Lower leg skin (tissue), 4 donors: Measurements from ENCODE around the gene TMEM43. TPM values are rescaled to one million over a fixed set of nuclear protein-coding genes. Genes with fewer than 3 reads are reported as not detected.

Experiments
- DNase-seq, 2 donors: peaks; one replicate each; pipeline ENCODE4 v3.0.0-alpha.2; 2019; ENCODE audit warnings: low spot score in 2 of 2
- H3K4me3 ChIP-seq: fragments of 200-600 bp; sonication (generic); 2 replicates; pipeline ENCODE4 v1.5.1; 2017; ENCODE audit warnings: mild to moderate bottlenecking, low read depth; ENCODE audit not compliant: poor library complexity, severe bottlenecking
- POLR2A ChIP-seq, 2 donors: fragments of 450-650 bp; IDR thresholded peaks; one replicate each; pipeline ENCODE4 v1.6.1; 2016 to 2017; ENCODE audit warnings: antibody characterized with exemption in 2 of 2, mild to moderate bottlenecking in 1 of 2, moderate library complexity in 1 of 2
- WGBS, 2 donors: methylation state at CpG; one replicate each; pipeline ENCODE4 v1.1.5; 2018; 5-methylcytosine and 5-hydroxymethylcytosine counted together
- intact Hi-C: fragments of 100-400 bp; cut with DNase I; formaldehyde crosslinking; loops from one replicate; pipeline ENCODE4 v1.15.0; 2023; ENCODE audit warnings: low total_unique reads
- total RNA-seq, 4 donors: library from RNA; depleted of rRNA; stranded (reverse); fragments of >200 nt; gene quantifications; one replicate each; pipeline ENCODE4 v1.1.0, GENCODE V29; 2016
- TF ChIP-seq, protein P1 (sequence below), 3 donors: fragments of 450-650 bp; IDR thresholded peaks; one replicate each; pipeline ENCODE4 v1.5.1; 2016; ENCODE audit warnings: antibody characterized with exemption in 3 of 3, mild to moderate bottlenecking in 3 of 3, moderate library complexity in 2 of 3

The TMEM43 gene
- total RNA-seq, 4 donors from 2014 or later = 184 to 225 (median 202) TPM

DNA sequence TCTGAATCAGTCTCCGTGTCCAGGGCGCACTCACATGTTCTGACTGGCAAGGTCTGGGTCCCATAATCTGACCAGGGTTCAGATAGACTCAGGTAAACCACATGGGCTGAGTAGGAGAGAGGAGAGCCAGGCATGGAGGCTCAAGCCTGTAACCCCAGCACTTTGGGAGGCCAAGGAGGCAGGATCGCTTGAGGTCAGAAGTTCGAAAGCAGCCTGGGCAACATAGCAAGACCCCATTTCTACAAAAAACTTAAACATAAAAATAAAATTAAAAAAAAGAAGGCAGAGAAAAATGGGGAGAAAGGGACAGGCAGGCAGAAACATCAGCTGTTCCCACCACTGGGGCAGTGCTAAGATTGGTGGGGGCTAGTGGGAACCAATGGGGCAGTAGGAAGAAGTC is 5.4 kb downstream of the TMEM43 start:
- intact Hi-C loops = no loop called here
- TF ChIP-seq, protein P1, sequence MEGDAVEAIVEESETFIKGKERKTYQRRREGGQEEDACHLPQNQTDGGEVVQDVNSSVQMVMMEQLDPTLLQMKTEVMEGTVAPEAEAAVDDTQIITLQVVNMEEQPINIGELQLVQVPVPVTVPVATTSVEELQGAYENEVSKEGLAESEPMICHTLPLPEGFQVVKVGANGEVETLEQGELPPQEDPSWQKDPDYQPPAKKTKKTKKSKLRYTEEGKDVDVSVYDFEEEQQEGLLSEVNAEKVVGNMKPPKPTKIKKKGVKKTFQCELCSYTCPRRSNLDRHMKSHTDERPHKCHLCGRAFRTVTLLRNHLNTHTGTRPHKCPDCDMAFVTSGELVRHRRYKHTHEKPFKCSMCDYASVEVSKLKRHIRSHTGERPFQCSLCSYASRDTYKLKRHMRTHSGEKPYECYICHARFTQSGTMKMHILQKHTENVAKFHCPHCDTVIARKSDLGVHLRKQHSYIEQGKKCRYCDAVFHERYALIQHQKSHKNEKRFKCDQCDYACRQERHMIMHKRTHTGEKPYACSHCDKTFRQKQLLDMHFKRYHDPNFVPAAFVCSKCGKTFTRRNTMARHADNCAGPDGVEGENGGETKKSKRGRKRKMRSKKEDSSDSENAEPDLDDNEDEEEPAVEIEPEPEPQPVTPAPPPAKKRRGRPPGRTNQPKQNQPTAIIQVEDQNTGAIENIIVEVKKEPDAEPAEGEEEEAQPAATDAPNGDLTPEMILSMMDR (IDR thresholded peaks at IDR 0.05) = no peak
- no peak for TF ChIP-seq POLR2A (IDR thresholded peaks at IDR 0.05)
- peak in 1 of 2 donors; percentile 40 for DNase-seq
- WGBS, 2 donors = 94 to 95% methylated on average over 4 of the region's 4 CpGs
- no peak overlapping the region for H3K4me3 ChIP-seq

DNA sequence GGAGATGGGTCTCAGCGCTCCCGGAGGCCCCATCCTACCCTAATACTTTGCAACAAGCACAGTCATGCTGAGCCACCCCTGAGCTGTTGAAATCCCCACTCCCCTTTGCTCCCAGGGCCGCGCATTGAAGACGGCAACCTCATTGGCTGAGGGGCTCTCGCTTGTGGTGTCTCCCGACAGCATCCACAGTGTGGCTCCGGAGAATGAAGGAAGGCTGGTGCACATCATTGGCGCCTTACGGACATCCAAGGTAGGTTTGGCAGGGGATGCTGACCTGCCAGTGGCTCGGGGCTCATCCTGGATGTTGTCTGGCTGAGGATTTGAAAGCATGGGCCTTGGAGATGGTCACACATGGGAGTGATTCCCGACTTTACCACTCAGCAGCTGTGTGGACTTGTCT is 5.9 kb downstream of the TMEM43 start:
- DNase-seq = peak in 1 of 2 donors; percentile 76
- intact Hi-C loops = no loop called here
- no peak for TF ChIP-seq POLR2A (IDR thresholded peaks at IDR 0.05)
- TF ChIP-seq, protein P1 (IDR thresholded peaks at IDR 0.05) = no peak
- H3K4me3 ChIP-seq = no peak overlapping the region
- WGBS, 2 donors = 88 to 92% methylated on average over 12 of the region's 12 CpGs

DNA sequence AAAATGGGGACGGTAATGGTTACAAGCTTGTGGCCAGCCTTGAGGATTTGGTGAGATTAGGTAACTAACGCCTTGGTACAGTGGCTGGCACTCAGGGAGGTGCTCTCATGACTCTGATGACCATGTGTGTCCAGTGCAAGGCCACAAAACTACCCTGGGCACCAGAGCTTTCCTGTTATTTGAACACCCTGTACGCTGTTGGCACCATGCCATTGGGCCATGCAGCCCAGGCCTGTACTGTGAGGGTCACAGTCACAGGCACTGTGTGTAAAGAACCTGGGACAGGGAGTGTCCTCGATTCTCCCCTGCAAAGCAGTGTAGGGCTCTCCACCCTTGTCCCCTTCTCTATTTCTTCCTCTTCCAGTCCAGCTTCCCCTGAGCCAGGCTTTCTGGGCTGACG is 6.3 kb downstream of the TMEM43 start:
- 71 to 86% methylated on average over 5 of the region's 5 CpGs for WGBS, 2 donors
- no peak overlapping the region for H3K4me3 ChIP-seq
- peak in 1 of 2 donors; percentile 75 for DNase-seq
- TF ChIP-seq, protein P1 (IDR thresholded peaks at IDR 0.05) = no peak
- no peak for TF ChIP-seq POLR2A (IDR thresholded peaks at IDR 0.05)
- intact Hi-C loops = no loop called here

DNA sequence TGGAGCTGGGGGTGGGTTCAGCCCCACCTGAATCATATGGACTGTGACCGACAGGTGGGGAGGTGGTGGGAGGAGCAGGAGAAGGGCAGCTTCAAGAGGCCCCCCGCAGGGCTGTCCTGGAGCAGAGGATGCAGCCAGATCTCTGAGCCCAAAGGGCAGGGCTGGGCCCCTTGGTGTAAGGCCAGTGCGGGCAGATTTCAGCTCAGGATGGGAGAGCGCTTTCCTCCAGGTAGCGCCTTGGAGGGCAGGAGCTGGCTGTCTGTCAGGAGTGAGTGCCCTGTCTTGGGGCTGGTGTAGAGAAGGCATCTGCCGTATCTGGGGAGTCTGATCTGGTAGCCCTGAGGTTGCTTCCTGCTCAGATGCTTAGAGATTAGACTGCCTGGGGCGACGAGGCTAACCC is 7.3 kb downstream of the TMEM43 start:
- 66 to 72% methylated on average over 5 to 8 of the region's 8 CpGs for WGBS, 2 donors
- TF ChIP-seq, protein P1 (IDR thresholded peaks at IDR 0.05) = no peak
- TF ChIP-seq POLR2A (IDR thresholded peaks at IDR 0.05) = no peak
- no peak overlapping the region for H3K4me3 ChIP-seq
- no peak for DNase-seq
- intact Hi-C loops = no loop called here

DNA sequence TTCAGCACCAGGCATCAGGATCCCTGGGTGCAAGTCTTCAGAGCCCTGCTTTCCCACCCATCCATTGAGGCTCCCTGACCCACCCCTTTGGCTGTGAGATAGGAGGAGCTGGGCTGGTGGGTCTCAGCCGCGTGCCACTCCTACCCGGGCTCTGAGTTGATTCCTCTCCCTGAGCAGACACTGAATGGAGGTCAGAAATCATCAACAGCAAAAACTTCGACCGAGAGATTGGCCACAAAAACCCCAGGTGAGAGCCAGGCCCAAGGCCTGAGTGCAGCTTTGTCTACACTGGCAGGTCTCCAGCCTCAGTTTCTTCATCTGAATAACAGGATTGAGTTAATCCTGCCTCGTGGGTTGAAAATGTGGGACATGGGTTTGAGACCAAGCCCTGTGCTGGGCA is 7.8 kb downstream of the TMEM43 start:
- intact Hi-C loops = no loop called here
- TF ChIP-seq, protein P1 (IDR thresholded peaks at IDR 0.05) = no peak
- TF ChIP-seq POLR2A (IDR thresholded peaks at IDR 0.05) = no peak
- DNase-seq = no peak
- WGBS, 2 donors = 78 to 83% methylated on average over 6 of the region's 6 CpGs
- H3K4me3 ChIP-seq = no peak overlapping the region

DNA sequence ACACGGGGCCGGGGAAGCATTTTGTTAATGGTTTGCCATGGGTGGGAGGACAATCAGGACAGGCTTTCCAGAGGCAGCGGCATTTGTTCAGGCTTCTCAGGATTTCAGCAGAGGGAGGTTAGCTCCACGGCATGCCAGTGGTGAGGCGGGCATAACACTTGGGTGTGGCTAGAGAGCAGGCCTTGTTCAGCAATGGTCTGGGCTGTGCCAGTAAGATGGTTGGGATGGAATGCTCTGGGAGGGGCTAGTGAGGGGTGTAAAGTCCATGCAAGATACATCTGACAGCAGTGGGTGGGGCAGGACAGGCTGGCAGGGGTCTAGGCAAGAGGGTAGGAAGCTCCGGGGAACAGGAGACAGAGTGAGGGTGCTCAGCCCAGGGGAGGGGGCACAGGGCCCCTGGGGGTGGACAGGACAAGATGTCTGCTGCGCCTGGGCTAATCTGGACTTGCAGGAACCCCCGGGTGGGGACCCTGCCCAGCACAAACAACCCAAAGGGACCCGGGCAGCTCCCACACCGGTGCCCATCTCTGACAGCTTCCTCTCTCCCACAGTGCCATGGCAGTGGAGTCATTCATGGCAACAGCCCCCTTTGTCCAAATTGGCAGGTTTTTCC is 8.4 kb downstream of the TMEM43 start:
- 61 to 70% methylated on average over 10 of the region's 10 CpGs for WGBS, 2 donors
- no peak overlapping the region for H3K4me3 ChIP-seq
- intact Hi-C loops = no loop called here
- TF ChIP-seq POLR2A (IDR thresholded peaks at IDR 0.05) = no peak
- no peak for DNase-seq
